Stimulated activated CD4-positive, alpha-beta T cell treated with anti-CD3 and anti-CD28 coated beads, Interleukin-1b, Interleukin-23, amount 100 ng/mL, for 1 hour (primary cell): Measurements from ENCODE around the gene SEL1L2.

Source experiments
- DNase-seq, 2 donors: peaks; one replicate each; pipeline ENCODE4 v3.0.0-alpha.2; 2020; ENCODE audit warnings: low read depth in 2 of 2

Gene SEL1L2

GRCh38 chr20:13865791-13866351 lies 124.5 kb downstream of the SEL1L2 start:
- no peak for DNase-seq

GRCh38 chr20:13865156-13865555 lies 125.3 kb downstream of the SEL1L2 start:
- no peak for DNase-seq

DNA sequence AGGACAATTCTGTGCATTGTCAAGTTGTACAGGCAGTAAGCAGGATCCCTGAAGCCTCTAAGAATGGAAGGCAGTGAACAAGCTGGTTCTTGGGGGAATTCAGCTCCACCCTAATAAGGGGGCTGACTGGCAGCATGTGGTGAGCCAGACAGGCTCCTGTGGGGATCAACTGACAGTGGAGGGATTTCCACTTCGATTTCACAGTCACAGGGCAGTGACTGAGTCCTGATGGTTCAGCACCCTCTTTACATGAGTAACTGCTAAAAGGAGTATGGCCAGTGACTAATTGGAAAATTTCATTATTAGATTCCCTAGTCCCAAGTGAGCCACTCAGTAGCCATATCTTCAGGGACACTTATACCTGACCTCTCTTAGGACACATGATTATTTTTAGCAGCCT lies 127.2 kb downstream of the SEL1L2 start:
- DNase-seq: no peak

GRCh38 chr20:13862245-13862644 lies 128.2 kb downstream of the SEL1L2 start:
- no peak for DNase-seq

GRCh38 chr20:13858871-13859270 lies 131.5 kb downstream of the SEL1L2 start:
- DNase-seq: no peak

GRCh38 chr20:13858439-13858838 lies 132.0 kb downstream of the SEL1L2 start:
- no peak for DNase-seq

GRCh38 chr20:13857961-13858360 lies 132.5 kb downstream of the SEL1L2 start:
- no peak for DNase-seq

DNA sequence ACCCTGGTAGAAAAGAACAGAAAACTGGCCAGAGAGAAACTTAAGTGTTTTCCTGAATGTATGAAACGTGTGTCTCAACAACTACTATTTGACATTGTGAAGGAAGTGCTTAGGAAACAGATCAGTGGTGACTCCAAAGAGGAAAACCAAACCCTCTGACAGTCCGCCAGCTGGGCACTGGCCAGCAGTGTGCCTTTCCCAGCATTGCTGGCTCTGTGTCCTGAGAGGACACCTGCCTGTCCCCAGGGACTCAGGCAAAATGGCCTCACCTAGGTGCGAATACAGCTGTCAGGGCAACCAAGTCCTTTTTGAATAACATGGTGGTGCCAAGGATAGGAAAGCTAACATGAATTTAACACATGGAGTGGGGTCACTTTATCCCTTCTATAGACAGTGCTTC lies 133.1 kb downstream of the SEL1L2 start:
- no peak for DNase-seq

DNA sequence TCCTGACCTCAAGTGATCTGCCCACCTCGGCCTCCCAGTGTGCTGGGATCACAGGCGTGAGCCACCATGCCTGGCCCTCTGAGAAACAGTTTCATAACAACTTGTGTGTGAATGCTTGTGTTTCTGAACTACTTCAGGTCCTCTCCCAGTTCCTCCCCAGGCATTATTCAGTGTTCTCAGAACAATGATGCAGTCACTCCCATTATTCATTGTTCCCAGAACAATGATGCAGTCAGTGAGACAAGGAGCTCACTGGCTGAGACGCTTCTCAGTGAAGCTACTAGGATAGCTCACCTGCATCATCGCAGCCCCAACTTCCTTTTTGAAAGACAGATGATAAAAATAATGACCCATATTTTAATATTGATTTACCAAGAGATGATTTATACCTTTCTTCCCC lies 134.1 kb downstream of the SEL1L2 start:
- DNase-seq: no peak

GRCh38 chr20:13855613-13856012 lies 134.8 kb downstream of the SEL1L2 start:
- DNase-seq: no peak

DNA sequence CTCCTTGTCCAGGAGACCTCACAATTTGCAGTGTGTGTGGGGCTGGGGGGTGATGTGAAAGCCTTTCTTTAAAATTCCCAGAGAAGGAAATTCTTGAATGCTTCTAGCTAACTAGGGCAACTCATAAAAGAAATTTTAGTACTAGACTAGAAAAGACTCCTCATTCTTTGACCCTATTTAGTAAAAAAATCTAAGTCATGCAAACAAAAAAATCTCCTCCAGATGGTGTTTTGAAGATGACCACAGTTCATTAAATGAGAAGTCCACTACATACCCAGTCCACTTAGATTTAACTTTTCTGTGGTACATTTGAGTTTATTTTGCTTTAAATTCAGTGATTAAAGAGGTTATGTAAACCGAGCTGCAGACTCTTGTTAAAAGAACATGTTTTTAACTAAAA lies 138.1 kb downstream of the SEL1L2 start:
- DNase-seq: no peak

DNA sequence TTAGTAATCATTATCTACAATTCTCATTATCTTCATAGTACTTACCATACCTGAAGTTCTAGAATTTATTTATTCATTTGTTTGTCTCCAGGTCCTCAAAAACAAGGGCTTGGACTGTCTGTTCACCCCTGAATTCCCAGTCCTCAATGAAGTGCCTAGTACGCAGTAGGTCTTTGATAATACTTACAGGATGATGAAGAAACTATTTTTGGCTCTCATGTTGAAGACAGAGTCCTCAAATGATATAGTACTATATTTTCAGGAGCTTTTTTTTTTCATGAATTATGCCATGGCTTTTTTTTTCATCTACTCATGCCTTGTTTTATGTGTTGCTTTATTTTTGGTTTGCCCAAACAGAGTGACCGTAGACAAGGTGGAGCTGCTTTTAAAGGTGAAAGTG lies 139.1 kb downstream of the SEL1L2 start:
- DNase-seq: no peak

- no peak for DNase-seq
Measured at GRCh38 chr20:13844296-13844695, 146.1 kb downstream of the SEL1L2 start.

GRCh38 chr20:13841206-13841605 lies 149.2 kb downstream of the SEL1L2 start:
- no peak for DNase-seq

GRCh38 chr20:13840093-13840465 lies 150.3 kb downstream of the SEL1L2 start:
- DNase-seq: no peak

- DNase-seq: no peak
Measured at GRCh38 chr20:13839421-13840092, 150.9 kb downstream of the SEL1L2 start.

DNA sequence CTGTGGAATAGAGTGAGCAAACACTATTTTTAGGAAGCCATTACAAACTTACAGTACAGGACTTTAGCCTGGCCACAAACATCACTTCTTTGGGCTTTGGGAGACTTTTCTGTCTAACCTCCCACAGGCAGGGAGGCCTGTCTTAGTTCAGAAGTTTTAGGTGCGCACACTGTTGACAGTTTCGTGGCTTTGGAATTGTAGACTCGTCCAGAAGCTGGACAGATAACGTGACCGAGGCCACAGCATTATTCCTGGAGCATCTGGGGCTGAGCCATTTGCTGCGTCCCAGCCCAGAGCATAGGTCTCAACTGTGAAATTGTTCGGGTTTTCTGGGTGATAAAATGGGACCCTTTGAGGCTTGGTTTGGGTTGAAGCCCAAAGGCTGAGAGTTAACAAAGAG lies 151.8 kb downstream of the SEL1L2 start:
- DNase-seq: no peak

- no peak for DNase-seq
Measured at GRCh38 chr20:13831476-13831875, 158.9 kb downstream of the SEL1L2 start.

- no peak for DNase-seq
Measured at GRCh38 chr20:13825465-13825864, 164.9 kb downstream of the SEL1L2 start.

GRCh38 chr20:13824459-13824858 lies 166.0 kb downstream of the SEL1L2 start:
- DNase-seq: no peak

DNA sequence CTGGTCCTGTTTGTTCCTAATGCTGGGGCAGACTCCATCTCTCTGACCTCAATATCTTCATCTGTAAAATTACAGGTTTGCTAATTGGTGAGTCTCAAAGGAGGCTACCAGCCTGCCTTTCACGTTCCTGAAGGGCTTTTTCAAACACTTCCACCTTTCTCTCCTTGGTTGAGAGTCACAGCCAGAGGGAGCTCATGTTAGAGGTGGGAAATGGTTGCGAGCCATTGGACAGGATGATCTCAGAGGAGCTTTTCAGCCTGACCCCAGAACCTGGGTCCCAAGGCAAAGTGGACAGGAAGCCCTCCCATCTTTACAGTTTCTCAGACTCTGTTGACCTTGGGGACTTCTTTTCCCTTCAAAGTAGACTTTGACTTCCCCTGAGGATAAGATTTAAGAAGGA lies 168.0 kb downstream of the SEL1L2 start:
- no peak for DNase-seq

DNA sequence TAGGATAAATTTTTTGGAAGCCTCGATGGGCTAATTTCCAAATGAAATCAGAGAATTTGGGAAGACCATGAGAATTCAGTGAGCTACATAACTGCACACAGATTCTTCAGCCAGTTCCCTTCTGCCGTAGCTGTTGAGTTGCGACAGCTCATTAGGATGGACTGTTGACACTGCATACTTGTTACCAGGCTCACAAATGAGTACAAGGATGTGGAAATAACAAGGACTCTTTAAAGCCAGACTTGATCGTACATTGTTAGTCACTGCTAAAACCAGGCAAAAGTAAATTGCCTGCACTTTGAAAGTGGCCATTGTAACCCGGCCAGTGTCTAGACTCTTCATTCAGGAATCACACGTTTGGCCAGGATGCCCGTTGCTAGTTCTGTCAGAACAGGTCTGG lies 168.5 kb downstream of the SEL1L2 start:
- no peak for DNase-seq

GRCh38 chr20:13819885-13820645 lies 170.3 kb downstream of the SEL1L2 start:
- DNase-seq: no peak
